PC-9 (cell line): ENCODE measurements around the gene MLH1. TPM values are rescaled to one million over a fixed set of nuclear protein-coding genes. Genes with fewer than 3 reads are reported as not detected.

Source experiments
- BruUV-seq: library from RNA; stranded (reverse); fragments of 400-500 nt; replicated peaks from 2 replicates; lab custom pipeline; 2021; lab: Mats Ljungman, UMichigan
- CTCF ChIA-PET: fragments of 300-600 bp; sonication (Branson Sonifier 250); formaldehyde crosslinking; loops from one replicate; lab custom pipeline; 2022; ENCODE audit warnings: antibody characterized with exemption; lab: Charles Lee
- POLR2A ChIA-PET: fragments of 300-600 bp; sonication (Branson Sonifier 250); formaldehyde crosslinking; loops from one replicate; lab custom pipeline; 2022; ENCODE audit warnings: antibody characterized with exemption; ENCODE audit not compliant: unreplicated experiment; lab: Charles Lee
- DNase-seq, 2 experiments: peaks; one replicate each; pipeline versions ENCODE4 v3.0.0 to v3.0.0-alpha.2; 2015 to 2022; ENCODE audit warnings: mixed read lengths in 1 of 2
- H2AFZ ChIP-seq: fragments of 200-600 bp; sonication (generic); 2 replicates; pipeline ENCODE4 v1.8.1; 2017; ENCODE audit warnings: antibody characterized with exemption
- H3F3A ChIP-seq: fragments of 200-600 bp; sonication (generic); 2 replicates; pipeline ENCODE4 v1.8.1; 2017; ENCODE audit warnings: antibody characterized with exemption, mild to moderate bottlenecking, low read depth; ENCODE audit not compliant: insufficient read depth
- H3K27ac ChIP-seq: fragments of 200-600 bp; sonication (generic); 2 replicates; pipeline ENCODE4 v1.6.1; 2016; ENCODE audit warnings: mixed run types
- H3K27me3 ChIP-seq: fragments of 200-600 bp; sonication (generic); 2 replicates; pipeline ENCODE4 v1.6.1; 2016; ENCODE audit warnings: low read depth, mixed run types; ENCODE audit not compliant: insufficient read depth
- H3K36me3 ChIP-seq: fragments of 200-600 bp; sonication (generic); 2 replicates; pipeline ENCODE4 v1.6.1; 2016; ENCODE audit warnings: low read depth, mixed run types
- H3K4me1 ChIP-seq: fragments of 200-600 bp; sonication (generic); replicated peaks from 2 replicates; pipeline ENCODE4 v1.6.1; 2016; ENCODE audit warnings: mixed run types; ENCODE audit not compliant: insufficient read depth
- H3K4me2 ChIP-seq: fragments of 200-600 bp; sonication (generic); 2 replicates; pipeline ENCODE4 v1.6.1; 2017; ENCODE audit warnings: mixed run types
- H3K4me3 ChIP-seq: fragments of 200-600 bp; sonication (generic); 2 replicates; pipeline ENCODE4 v1.6.1; 2016; ENCODE audit warnings: mixed run types
- H3K79me2 ChIP-seq: fragments of 200-600 bp; sonication (generic); 2 replicates; pipeline ENCODE4 v1.6.1; 2017; ENCODE audit warnings: low read depth, mixed run types
- H3K9me2 ChIP-seq: fragments of 200-600 bp; sonication (generic); 2 replicates; pipeline ENCODE4 v1.8.1; 2017; ENCODE audit warnings: mild to moderate bottlenecking; ENCODE audit not compliant: insufficient read depth
- H3K9me3 ChIP-seq: fragments of 200-600 bp; sonication (generic); 2 replicates; pipeline ENCODE4 v1.8.1; 2016; ENCODE audit warnings: low read depth; ENCODE audit not compliant: insufficient read depth
- H4K20me1 ChIP-seq: fragments of 200-600 bp; sonication (generic); 2 replicates; pipeline ENCODE4 v1.8.1; 2017; ENCODE audit not compliant: insufficient read depth
- EZH2 ChIP-seq: fragments of 200-600 bp; sonication (generic); IDR thresholded peaks from 2 replicates; pipeline ENCODE4 v1.8.0; 2017; ENCODE audit warnings: antibody characterized with exemption, low read depth
- intact Hi-C: fragments of 100-400 bp; cut with micrococcal nuclease; formaldehyde crosslinking; loops from one replicate; pipeline ENCODE4 v1.10.0; 2022; ENCODE audit not compliant: unreplicated experiment
- total RNA-seq: library from RNA; stranded (reverse); gene quantifications from 2 replicates; pipeline ENCODE4 v1.2.3, GENCODE V29; 2021
- TF ChIP-seq, protein P1 (sequence below): fragments of 200-600 bp; sonication (generic); conservative IDR thresholded peaks from 2 replicates; pipeline ENCODE4 v1.6.1; 2017; ENCODE audit warnings: mixed run types, antibody characterized with exemption, mild to moderate bottlenecking, moderate library complexity

MLH1 gene
- total RNA-seq, 1 experiment from 2014 or later: 30.9 TPM

DNA sequence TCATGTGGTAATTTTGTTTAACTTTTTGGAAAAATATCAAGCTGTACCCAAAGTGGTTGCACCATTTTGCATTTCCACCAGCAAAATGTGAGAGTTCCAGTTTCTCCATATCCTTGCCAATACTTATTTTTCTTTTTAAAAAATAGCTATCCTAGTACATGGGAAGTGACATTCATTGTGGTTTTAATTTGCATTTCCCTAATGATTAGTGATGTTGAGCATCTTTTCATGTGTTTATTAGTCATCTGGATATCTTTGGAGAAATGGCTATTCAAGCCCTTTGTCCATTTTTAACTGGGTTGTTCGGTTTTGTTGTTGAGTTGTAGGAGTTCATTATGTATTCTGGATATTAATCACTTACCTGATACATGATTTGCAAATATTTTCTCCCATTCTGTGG is 29.0 kb upstream of the MLH1 start:
- DNase-seq: no peak
- intact Hi-C loops: no loop called here
- no peak for TF ChIP-seq EZH2
- TF ChIP-seq, protein P1, sequence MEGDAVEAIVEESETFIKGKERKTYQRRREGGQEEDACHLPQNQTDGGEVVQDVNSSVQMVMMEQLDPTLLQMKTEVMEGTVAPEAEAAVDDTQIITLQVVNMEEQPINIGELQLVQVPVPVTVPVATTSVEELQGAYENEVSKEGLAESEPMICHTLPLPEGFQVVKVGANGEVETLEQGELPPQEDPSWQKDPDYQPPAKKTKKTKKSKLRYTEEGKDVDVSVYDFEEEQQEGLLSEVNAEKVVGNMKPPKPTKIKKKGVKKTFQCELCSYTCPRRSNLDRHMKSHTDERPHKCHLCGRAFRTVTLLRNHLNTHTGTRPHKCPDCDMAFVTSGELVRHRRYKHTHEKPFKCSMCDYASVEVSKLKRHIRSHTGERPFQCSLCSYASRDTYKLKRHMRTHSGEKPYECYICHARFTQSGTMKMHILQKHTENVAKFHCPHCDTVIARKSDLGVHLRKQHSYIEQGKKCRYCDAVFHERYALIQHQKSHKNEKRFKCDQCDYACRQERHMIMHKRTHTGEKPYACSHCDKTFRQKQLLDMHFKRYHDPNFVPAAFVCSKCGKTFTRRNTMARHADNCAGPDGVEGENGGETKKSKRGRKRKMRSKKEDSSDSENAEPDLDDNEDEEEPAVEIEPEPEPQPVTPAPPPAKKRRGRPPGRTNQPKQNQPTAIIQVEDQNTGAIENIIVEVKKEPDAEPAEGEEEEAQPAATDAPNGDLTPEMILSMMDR: no peak
- Histone ChIP-seq H4K20me1 (no peaks in the 10 kb centered on the region), H3K79me2 (no peaks in the 10 kb centered on the region), H3K9me2 (no peaks in the 10 kb centered on the region), H3K27ac (no peak overlapping the region), H3K4me3 (no peak overlapping the region), H3K4me2 (no peak overlapping the region), H3K4me1 (peaks cover 8% of the 10 kb centered on the region; the same call in 1 of the 2 replicates), H2AFZ (no peak overlapping the region), H3F3A (no peaks in the 10 kb centered on the region), H3K9me3 (no peaks in the 10 kb centered on the region), H3K27me3 (no peaks in the 10 kb centered on the region), H3K36me3 (no peaks in the 10 kb centered on the region)
- POLR2A ChIA-PET: no interaction called here
- BruUV-seq: no TSS peak
- CTCF ChIA-PET: interaction anchor here (0.6 kb wide), 1 partner anchor 173 kb away, joined by 3 read pairs; no protein-coding TSS in a partner anchor

DNA sequence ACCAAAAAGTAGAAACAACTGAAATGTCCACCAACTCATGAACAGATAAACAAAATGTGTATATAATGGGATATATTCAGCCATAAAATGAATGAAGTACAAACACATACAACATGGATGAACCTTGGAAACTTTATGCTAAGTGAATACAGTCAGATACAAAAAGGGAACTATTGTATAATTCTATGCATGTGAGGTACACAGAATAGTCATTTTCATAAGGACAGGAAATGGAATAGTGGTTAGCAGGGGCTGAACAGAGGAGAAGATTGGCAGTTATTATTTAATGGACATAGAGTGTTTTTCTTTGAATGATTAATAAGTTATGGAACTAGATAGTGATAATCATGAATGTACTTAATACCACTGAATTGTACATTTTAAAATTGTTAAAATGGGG is 28.5 kb upstream of the MLH1 start:
- BruUV-seq: no TSS peak

DNA sequence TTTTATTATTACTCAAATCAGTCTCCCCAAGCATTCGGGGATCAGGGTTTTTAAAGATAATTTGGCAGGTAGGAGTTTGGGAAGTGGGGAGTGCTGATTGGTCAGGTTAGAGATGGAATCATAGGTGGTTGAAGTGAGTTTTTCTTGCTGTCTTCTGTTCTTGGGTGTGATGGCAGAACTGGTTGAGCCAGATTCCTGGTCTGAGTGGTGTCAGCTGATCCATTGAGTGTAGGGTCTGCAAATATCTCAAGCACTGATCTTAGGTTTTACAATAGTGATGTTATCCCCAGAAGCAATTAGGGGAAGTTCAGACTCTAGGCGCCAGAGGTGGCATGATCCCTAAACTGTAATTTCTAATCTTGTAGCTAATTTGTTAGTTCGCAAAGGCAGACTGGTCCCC is 27.9 kb upstream of the MLH1 start:
- no peaks in the 10 kb centered on the region for H3F3A ChIP-seq
- DNase-seq: peak in 1 of 2 experiments; percentile 25
- no peaks in the 10 kb centered on the region for H3K36me3 ChIP-seq
- no peak overlapping the region for H3K4me3 ChIP-seq
- H4K20me1 ChIP-seq: no peaks in the 10 kb centered on the region
- no peak overlapping the region for H2AFZ ChIP-seq
- ChIA-PET POLR2A (no interaction called here), CTCF (no interaction called here)
- TF ChIP-seq, protein P1: no peak
- no peak for TF ChIP-seq EZH2
- intact Hi-C loops: no loop called here
- no peaks in the 10 kb centered on the region for H3K9me2 ChIP-seq
- H3K4me2 ChIP-seq: peak overlapping the region; percentile 16; the same call in 1 of the 2 replicates
- H3K79me2 ChIP-seq: no peaks in the 10 kb centered on the region
- no peaks in the 10 kb centered on the region for H3K27me3 ChIP-seq
- no peaks in the 10 kb centered on the region for H3K9me3 ChIP-seq
- no peak overlapping the region for H3K27ac ChIP-seq
- no TSS peak for BruUV-seq
- peaks cover 8% of the 10 kb centered on the region; the same call in 1 of the 2 replicates for H3K4me1 ChIP-seq

More for the DNA sequence above, 28.5 kb upstream of the MLH1 start:
- H3K4me1 ChIP-seq: peaks cover 8% of the 10 kb centered on the region; the same call in 1 of the 2 replicates
- H3K27ac ChIP-seq: no peak overlapping the region
- H3K4me3 ChIP-seq: no peak overlapping the region
- H3K4me2 ChIP-seq: no peak overlapping the region
- no peaks in the 10 kb centered on the region for H3K9me2 ChIP-seq
- H3F3A ChIP-seq: no peaks in the 10 kb centered on the region
- no peaks in the 10 kb centered on the region for H4K20me1 ChIP-seq
- POLR2A ChIA-PET: no interaction called here
- CTCF ChIA-PET: no interaction called here
- H3K79me2 ChIP-seq: no peaks in the 10 kb centered on the region
- intact Hi-C loops: no loop called here
- no peaks in the 10 kb centered on the region for H3K9me3 ChIP-seq
- no peak overlapping the region for H2AFZ ChIP-seq
- TF ChIP-seq, protein P1: no peak
- no peak for TF ChIP-seq EZH2
- H3K36me3 ChIP-seq: no peaks in the 10 kb centered on the region
- no peaks in the 10 kb centered on the region for H3K27me3 ChIP-seq
- DNase-seq: no peak
